HG03039 (cell line): ENCODE results near the gene KLHL6.
"Not testable (repeated sequence)": the region's sequence is repeated elsewhere in the genome, so short reads cannot be mapped to it uniquely, and the experiment has no call there.

Experiments
- ATAC-seq: cut with Tn5 transposase; IDR thresholded peaks from one replicate; pipeline ENCODE4 v1.9.1; 2021; ENCODE audit warnings: mild to moderate bottlenecking, moderate library complexity; ENCODE audit not compliant: unreplicated experiment

The KLHL6 gene

DNA sequence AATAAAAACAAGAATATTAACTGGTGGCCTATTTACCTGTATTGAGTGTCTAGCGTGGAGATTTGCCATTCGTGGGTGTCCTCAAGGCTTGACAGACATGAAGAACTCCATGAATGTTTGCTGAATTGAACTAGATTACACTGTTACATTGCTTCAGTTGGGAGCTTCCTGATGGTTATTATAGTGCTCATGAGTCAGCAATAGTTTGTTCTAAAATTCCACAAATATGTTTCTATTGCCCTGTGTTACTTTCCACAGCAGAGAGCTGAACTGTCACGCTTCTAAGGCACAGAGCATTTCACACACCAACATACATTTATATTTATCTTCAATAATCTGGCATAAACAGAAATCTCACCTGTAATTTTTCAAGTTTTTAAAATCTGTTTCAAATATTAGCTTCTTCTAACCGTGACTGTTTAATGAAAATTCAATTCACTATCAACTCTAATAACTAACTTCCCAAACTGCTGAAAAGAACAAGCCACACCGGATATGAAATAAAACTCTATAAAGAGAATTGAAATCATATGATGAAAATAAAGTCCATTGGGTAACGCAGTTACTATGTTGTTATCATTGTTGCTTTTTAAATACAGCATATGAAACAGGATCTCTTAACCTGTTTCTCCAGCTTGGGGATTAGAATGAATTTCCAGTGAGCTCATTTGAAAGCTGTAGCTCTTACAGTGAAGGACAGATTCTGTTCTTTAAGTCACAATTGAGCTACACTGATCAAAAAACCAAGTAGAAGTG lies 65.9 kb downstream of the KLHL6 start:
- no peak for ATAC-seq

DNA sequence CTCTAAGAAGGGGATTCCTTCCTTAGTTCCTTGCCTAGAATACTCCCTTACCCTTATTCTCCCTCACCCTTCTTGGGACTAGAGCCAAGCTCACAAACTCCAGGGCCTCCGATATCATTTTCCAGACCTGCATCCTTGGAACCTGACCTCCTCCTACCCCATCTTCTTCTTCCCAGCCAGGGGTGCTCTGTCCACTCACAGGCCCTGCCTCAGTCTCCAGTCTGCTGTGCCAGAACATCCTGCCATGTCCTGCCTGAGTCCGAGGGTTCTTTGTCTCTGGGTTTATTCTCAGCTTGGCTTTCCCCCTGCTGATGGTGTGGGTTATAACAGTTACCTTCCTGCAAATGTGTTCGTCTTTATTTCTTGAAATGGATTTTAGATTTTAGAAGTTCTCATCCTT lies 67.2 kb downstream of the KLHL6 start:
- ATAC-seq = no peak

DNA sequence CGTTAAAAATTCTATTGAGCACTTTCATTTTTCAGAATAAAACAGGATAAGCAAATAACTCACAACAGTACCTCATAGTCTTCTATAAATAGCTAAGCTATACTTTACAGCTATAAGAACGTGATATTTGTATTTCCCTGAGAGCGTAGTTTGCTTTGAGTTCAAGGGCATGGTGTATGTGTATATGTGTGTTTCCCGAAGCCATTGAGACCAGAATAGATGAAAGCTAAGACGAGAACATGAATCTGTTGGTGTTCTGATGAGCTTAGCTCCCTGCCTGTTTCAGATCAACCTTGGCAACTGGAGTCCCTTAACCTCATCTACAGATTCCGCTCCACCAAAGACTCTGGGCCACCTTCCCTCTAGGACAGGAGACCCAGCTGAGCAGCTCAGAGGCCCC lies 67.6 kb downstream of the KLHL6 start:
- no peak for ATAC-seq

DNA sequence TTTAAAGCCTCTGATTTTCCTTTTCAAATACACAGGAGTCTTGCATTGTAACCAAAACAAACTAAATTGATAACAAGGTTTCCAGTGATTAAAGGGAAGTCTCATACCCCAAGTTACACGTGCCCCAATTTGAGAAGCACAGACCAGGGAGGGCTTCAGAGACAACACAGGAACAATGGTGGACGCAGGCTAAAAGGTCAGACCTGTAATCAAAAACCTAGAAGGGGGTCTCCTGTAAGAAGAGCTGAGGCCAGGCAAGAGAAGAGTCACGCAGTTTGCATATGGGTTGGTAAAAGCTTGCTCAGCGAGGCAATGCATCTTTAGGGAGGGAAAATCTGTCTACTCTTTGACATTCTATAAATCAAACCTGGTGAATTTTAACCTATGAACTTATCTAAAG lies 68.5 kb downstream of the KLHL6 start:
- ATAC-seq = no peak

DNA sequence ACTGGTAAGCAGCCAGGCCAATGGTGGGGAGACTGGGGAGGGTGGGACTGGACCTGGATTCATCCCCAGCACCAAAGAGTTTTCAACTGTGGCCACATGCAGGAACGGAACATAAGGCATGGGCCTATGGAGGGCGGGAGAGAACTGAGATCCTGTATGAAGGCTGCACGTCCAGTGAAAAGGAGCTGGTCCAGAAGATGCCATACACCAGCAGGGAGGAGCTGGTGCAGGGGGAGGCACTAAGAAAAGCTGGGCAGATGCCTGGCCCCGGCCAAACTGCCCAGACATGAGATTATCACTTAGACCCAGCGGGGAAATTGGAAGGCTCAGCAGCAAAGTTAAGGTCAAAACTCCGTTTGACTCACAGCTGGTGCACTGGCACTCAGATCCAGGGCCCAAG lies 69.0 kb downstream of the KLHL6 start:
- ATAC-seq = no peak

DNA sequence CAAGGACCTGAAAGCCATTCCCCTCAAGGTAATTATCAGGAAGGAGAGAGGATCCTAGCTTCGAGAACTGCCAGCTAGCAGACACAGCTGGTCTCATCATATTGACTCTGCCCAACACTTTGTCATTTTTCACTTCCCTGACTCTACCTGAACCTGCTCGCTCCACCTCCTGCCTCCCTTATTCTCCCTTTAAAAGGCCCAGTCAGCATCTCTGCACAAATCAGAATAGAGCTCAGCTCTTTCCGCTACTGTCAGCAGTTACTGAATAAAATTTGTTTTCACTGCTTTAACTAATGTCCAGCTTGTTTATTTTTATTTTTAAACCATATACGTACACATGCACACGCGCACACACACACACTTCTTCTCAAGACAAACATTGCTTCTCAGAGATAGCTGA lies 69.9 kb downstream of the KLHL6 start:
- no peak for ATAC-seq

DNA sequence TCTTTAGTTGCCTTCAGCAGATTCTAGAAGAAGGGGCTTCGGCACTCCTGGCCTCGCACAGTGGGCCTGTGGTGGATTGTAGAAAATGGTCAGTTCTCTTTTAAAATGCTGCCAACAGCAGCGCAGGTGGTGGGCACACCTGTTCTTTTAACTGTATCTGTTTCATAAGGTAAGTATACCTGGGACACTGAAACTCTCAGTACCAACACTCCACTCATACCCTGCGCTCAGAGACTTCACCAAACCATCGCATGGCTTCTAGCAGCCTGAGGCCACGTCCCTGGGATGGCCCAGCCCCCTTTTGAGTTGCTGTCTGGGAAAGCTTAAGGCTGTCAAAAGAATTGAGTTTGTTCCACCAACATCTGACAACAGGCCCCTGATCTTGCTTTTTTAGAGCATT lies 70.4 kb downstream of the KLHL6 start:
- ATAC-seq = no peak

DNA sequence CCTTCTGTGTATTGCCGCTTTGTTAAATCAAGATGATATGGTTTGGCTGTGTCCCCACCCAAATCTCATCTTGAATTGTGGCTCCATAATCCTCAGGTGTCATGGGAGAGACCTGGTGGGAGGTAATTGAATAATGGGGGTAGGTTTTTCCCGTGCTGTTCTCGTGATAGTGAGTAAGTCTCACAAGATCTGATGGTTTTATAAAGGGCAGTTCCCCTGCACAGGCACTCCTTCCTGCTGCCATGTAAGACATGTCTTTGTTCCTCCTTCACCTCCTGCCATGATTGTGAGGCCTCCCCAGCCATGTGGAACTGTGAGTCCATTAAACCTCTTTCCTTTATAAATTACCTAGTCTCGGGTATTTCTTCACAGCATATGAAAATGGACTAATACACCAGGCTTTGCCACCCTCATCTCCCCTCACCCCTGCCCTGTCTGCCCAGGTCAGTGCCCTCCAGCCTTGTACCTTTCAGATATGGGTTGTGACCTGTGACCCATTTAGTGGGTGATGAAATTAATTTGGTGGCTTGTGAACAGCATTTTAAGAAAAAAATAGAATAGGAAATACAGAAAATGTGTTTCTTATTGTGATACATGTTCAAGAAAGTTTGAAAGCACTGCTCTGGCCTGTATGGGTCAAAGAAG lies 71.0 kb downstream of the KLHL6 start:
- ATAC-seq = no peak

DNA sequence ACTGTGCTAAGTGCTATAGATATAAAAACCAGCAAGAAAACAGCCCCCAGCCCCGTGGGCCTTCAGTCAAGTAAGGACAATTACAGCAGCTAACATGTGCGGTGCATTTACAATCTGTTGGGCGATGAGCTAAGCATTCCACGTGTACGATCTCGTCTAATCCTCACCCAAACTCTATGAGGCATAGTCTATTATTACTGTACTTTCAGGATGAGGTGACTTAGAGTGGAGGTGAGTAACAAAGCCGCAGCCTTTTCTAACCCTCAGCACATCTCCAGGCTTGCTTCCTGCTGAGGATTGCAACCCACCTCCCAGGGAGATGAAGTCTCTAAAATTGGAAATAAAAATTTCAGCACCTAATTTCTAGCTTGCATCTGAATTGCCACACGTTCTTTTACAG lies 73.9 kb downstream of the KLHL6 start:
- no peak for ATAC-seq

DNA sequence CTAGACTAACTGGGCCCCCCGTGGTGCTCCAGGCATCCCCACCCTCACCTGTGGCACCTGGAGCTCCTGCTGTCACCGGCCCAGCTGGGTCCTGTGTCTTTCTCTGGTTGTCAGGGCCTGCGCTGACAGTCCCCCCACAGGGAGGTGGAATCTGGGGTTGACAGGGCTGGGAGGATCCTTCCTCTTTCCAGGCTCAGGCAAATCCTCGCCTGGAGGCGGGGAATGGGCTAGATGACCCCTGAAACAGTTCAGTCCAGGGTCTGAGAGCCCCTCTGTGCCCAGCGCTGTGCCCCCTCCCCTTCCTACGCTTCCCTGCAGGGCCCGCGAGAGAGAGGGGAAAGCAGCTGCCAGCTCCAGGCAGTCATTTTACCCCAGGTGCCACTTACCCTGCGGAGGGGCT lies 77.0 kb downstream of the KLHL6 start:
- no peak for ATAC-seq

DNA sequence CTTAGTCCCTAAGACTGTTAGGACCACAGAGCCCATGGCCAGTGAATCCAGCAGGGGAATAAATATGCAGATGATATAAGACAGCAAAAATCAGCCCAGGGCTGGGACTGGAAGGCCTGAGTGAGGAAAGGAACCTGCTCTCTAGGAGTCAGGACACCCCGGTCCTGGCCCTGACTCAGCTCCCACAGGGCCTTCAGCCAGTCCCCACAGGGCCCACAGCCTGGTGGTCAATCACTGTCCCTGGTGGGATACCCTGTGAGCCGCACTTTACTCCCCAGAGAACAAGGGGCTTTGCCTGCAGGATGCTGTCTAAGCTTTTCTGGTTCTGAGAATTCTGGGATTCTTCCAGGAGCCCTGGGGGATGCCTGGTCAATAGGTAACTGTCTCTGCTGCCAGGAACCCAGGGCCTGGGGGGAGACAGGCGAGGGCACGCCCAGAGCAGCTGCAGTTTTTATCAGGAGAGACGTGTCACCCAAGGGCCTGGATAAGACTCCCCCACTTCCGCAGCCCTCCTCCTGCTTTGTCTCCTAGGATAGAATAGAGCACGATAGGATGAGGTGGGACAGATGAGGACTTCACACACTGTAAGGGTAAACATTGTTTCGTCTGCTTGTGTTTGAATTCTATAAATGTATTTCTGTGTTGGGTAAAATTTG lies 77.6 kb downstream of the KLHL6 start:
- no peak for ATAC-seq

DNA sequence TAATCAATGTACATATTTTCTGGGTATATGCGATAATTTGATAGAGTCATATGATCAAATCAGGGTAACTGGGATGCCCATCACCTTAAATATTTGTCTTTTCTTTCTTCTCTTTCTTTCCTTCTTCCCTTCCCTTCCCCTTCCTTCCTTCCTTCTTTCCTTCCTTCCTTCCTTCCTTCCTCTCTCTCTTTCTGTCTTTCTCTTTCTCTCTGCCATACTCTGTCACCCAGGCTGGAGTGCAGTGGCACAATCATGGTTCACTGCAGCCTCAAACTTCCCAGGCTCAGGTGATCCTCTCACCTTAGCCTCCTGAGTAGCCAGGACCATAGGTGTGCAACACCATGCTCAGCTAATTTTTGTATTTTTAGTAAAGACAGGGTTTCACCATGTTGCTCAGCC lies 79.7 kb downstream of the KLHL6 start:
- ATAC-seq = not testable (repeated sequence)

DNA sequence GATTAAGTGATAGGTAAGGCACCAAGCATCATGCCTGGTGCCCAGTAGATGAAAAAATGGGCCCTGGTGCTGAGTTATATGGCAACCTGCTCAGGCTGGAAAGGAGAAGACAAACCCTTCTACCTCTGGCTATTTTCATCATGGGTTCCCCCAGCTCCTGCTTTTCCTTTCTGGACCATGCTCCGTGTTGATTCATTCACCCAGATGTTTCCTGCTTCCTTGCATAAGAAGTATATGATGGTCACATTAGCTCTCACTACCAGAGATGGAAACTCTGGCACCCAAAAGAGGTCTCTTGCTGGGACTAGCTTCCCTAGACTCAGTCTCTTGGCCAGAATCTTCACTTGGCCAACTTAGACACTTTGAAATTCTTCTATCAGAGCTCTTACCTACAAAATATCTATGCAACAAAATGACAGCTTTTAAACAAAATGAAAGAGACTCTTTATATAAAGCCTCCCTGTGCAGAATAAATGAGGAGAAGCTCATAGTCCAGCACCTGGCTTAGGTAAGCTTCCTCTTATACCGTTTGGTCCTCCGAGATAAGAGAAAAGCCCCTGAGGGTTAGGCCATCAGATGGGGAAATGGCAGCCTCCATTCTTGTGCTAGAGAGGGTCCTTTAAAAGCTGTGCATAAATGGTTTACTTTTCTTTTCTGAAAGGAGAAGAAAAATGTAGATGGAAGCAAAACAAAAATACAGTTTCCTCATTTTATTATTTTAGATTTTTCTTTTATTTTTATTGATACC lies 80.3 kb downstream of the KLHL6 start:
- no peak for ATAC-seq

DNA sequence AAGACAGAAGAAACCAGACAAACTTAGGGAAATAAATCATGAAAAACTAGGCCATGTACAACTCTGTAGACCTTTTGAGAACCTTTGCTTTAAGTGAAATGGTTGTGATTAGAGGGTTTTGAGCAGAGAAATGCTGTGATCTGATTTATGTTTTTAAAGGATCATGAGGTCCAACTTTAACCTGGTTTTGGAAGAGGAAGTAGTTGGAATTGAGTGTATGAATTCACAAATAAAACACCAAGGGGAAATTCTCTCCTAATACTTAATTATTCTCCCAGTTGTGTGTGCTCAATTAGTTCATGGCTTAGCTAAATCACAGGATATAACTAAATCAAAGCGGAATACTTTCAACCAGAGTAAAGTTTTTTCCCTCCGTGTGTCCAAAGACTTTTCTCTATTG lies 81.5 kb downstream of the KLHL6 start:
- no peak for ATAC-seq

DNA sequence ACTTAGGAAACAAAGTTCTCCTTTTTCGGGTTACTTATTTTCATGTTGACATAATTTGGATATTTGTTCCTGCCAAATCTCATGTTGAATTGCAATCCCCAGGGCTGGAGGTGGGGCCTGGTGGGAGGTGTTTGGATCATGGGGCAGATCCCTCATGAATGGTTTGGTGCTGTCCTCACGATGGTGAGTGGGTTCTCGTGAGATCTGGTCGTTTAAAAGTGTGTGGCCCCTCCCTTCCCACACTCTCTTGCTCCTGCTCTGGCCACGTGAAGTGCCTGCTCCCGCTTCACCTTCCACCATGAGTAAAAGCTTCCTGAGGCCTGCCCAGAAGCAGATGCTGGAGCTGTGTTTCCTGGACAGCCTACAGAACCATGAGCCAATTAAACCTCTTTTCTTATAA lies 83.4 kb downstream of the KLHL6 start:
- no peak for ATAC-seq

DNA sequence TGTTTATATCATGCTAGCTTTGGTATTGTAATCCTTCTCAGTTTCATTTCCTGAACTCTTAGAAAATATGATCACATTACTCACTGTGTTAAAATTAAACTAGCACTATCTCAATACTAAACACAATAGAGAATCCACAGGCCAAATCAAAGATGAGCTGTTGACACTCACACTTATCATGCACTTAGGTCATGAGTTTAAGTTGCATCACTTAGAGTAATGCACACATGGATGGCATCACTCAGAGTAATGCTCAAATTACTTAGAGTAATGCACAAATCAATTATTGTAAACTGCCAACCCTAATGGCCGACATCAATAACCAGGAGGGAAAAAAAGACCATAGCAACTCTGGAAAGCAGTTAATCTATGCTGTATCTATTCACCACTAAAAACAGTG lies 87.1 kb downstream of the KLHL6 start:
- ATAC-seq = no peak

DNA sequence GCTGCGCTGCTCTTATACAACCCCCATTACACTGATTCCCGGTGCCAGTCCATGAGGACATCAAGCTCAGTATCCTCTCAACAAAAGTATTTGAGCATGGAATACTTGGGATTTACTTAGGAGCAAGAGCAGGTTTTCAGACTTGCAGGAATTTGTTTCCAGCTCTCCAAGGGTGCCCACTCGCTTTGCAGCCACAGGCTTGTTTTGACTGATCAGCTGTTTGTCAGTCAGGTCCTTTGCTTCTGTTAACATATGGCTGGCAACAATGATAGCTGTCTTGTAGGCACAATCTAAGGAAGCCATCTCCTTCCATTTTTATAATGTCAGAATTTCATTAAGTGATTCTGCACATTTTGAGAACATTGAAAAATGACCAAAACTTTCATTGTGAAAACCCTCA lies 88.9 kb downstream of the KLHL6 start:
- no peak for ATAC-seq

DNA sequence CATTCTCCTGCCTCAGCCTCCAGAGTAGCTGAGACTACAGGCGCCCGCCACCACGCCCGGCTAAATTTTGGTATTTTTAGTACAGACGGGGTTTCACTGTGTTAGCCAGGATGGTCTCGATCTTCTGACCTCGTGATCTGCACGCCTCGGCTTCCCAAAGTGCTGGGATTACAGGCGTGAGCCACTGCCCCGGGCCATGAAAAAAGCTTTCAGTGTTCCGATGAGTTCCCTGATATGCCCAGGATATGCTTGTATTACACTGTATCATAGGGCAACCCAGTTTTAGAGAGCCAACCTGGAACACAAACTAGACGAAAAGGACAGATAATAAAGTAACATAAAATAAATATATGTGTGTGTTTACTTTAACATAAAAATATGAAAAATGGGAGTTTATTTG lies 89.8 kb downstream of the KLHL6 start:
- ATAC-seq = not testable (repeated sequence)

DNA sequence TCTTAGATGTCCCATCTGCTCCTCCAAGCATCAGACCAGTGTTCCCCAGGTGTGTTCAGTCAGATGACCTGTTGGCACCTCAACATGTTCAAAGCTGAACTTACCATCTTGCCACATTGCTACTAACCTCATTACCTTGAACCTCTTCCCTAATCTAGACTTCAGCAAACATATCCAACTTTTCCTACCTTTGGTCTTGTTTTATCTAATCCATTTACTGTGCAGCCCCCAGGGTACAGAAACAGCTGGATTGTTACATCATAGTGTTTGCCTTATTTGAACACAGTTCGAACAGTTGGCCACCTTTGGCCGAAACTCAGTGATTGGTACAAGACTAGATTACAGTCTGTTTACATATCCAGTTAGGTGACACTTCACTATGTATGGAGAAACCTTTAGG lies 91.0 kb downstream of the KLHL6 start:
- ATAC-seq = no peak

DNA sequence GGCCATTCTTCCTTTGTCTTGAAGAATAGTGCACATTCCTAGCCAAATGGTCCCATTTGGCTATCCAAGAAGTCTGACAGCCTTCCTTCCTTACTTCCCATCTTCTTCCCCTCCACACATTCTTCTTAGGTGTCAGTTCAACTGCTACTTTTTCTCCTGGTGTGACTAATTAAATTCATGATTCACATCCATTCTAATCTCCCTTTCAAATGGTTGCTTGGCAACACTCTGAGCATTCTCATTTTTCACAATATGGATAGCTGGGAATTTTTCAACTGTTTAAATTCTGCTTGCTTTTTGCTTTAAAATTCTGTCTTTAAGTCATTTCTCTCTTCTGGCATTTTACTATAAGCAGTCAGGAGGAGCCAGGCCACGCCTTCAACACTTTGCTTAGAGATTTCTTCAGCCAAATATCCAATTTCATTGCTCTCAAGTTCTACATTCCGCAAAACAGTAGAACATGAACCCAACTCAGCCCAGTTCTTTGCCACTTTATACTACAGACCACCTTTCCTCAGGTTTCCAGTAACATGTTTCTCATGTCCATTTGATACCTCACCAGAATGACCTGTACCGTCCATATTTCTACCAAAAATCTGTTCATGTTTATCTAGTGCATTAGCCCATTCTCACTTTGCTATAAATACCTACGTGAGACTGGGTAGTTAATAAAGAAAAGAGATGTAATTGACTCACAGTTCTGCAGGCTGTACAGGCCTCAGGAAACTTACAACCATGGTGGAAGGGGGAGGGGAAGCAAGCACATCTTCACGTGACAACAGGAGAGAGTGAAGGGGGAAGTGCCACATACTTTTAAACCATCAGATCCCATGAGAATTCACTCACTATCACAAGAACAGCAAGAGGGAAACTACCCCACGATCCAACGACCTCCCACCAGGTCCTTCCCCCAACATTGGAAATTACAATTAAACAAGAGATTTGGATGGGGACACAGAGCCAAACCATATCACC lies 95.1 kb downstream of the KLHL6 start:
- ATAC-seq = no peak
